Karpas-422 (cell line): ENCODE data around the gene ADAMTS9. TPM values are rescaled to one million over a fixed set of nuclear protein-coding genes. Genes with fewer than 3 reads are reported as not detected.

ENCODE experiments used
- DNase-seq: peaks from one replicate; pipeline ENCODE4 v3.0.0-alpha.2; 2015
- H2AFZ ChIP-seq: fragments of 200-600 bp; sonication (generic); 2 replicates; pipeline ENCODE4 v1.6.1; 2014; ENCODE audit warnings: antibody characterized with exemption, low read length, mixed read lengths
- H3K27ac ChIP-seq: fragments of 200-600 bp; sonication (generic); 2 replicates; pipeline ENCODE4 v1.5.1; 2014; ENCODE audit warnings: mild to moderate bottlenecking, low read length, moderate library complexity
- H3K27me3 ChIP-seq: fragments of 200-600 bp; sonication (generic); 2 replicates; pipeline ENCODE4 v1.6.1; 2014; ENCODE audit warnings: low read length, mixed read lengths
- H3K36me3 ChIP-seq: fragments of 200-600 bp; sonication (generic); 2 replicates; pipeline ENCODE4 v1.6.1; 2014; ENCODE audit warnings: low read length, mixed read lengths; ENCODE audit not compliant: insufficient read depth
- H3K4me1 ChIP-seq: fragments of 200-600 bp; sonication (generic); 2 replicates; pipeline ENCODE4 v1.6.1; 2014; ENCODE audit warnings: mild to moderate bottlenecking, low read length, mixed read lengths
- H3K4me2 ChIP-seq: fragments of 200-600 bp; sonication (generic); 2 replicates; pipeline ENCODE4 v1.6.1; 2014; ENCODE audit warnings: low read length, low read depth, mild to moderate bottlenecking; ENCODE audit not compliant: poor library complexity, severe bottlenecking
- H3K4me3 ChIP-seq: fragments of 200-600 bp; sonication (generic); 2 replicates; pipeline ENCODE4 v1.5.1; 2014; ENCODE audit warnings: mild to moderate bottlenecking, antibody characterized with exemption, low read length, mixed read lengths
- H3K79me2 ChIP-seq: fragments of 200-600 bp; sonication (generic); 2 replicates; pipeline ENCODE4 v1.6.1; 2014; ENCODE audit warnings: mild to moderate bottlenecking, low read length, mixed read lengths
- H3K9ac ChIP-seq: fragments of 200-600 bp; sonication (generic); 2 replicates; pipeline ENCODE4 v1.6.0; 2014; ENCODE audit warnings: low read length
- H3K9me2 ChIP-seq: fragments of 200-600 bp; sonication (generic), shearing (Covaris generic); replicated peaks from 2 replicates; pipeline ENCODE4 v1.6.0; 2014; ENCODE audit warnings: mild to moderate bottlenecking, low read length, moderate library complexity; ENCODE audit not compliant: insufficient read depth
- H3K9me3 ChIP-seq: fragments of 300-700, 200-600 bp; sonication (generic); 2 replicates; pipeline ENCODE4 v1.6.1; 2014; ENCODE audit warnings: low read length, mixed read lengths
- H4K20me1 ChIP-seq: fragments of 200-600 bp; sonication (generic); 2 replicates; pipeline ENCODE4 v1.6.1; 2014; ENCODE audit warnings: mild to moderate bottlenecking, antibody characterized with exemption, low read length, low read depth; ENCODE audit not compliant: insufficient read depth
- total RNA-seq: library from RNA; depleted of rRNA; stranded (reverse); fragments of >200 nt; shearing (Covaris generic); gene quantifications from 2 replicates; pipeline ENCODE4 v1.2.3, GENCODE V29; 2014; ENCODE audit warnings: low replicate concordance

Gene ADAMTS9
- total RNA-seq, 1 experiment from 2014 or later = not detected

DNA sequence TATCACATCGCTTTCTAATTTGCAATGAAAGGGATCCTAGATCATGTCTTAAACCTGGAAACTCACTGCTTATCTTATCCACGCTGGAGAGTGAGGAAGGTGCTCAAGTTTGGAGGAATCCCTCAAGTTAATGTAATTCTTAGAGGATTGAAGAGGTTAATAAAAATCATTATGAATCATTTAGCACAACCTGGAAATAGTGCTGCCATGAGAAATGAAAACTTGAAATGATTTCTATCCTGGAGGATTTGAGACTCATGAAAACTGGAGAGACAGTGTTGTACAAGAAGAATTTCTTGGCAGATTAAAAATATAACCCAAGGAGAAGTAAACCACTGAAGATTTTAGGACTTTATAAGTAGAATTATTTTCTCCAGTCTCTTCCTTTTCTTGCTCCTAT, 125.9 kb downstream of the ADAMTS9 start:
- Histone ChIP-seq H4K20me1 (no peaks in the 10 kb centered on the region), H3K4me1 (no peaks in the 10 kb centered on the region), H3K79me2 (no peaks in the 10 kb centered on the region), H2AFZ (no peak overlapping the region), H3K36me3 (no peaks in the 10 kb centered on the region), H3K9ac (no peak overlapping the region), H3K4me3 (no peak overlapping the region), H3K4me2 (no peak overlapping the region), H3K9me2 (no peaks in the 10 kb centered on the region), H3K27ac (no peak overlapping the region), H3K9me3 (no peaks in the 10 kb centered on the region), H3K27me3 (no peaks in the 10 kb centered on the region)
- DNase-seq = no peak

DNA sequence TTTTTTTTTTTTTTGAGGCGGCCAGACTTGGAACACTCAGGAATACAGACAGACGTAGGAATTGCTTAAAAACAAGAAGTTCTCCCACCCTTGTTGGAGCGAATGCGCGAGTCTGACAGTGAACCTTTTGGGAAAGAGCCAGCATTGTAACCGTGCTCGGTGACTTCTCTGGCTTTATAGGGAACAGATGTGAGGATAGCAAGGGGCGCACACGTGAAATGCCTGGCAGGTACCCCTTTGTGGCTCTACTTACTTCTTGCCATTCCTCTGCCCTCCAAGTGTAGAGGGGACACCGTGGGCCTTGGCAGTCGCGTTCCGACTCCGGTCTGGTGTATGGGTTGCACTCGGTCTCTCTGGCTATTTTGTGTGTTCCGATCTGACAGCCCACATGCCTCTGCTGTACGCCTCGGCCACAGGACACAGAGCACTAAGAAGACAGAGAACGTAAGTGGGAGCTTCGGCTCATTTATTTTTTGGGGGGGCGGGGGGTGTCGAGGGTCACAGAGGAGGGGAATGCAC, 126.4 kb downstream of the ADAMTS9 start:
- Histone ChIP-seq H3K36me3 (no peaks in the 10 kb centered on the region), H3K9me3 (no peaks in the 10 kb centered on the region), H3K27me3 (no peaks in the 10 kb centered on the region), H3K4me3 (no peak overlapping the region), H3K4me1 (no peaks in the 10 kb centered on the region), H4K20me1 (no peaks in the 10 kb centered on the region), H3K4me2 (no peak overlapping the region), H2AFZ (no peak overlapping the region), H3K9me2 (no peaks in the 10 kb centered on the region), H3K79me2 (no peaks in the 10 kb centered on the region), H3K9ac (no peak overlapping the region), H3K27ac (no peak overlapping the region)
- DNase-seq = no peak

DNA sequence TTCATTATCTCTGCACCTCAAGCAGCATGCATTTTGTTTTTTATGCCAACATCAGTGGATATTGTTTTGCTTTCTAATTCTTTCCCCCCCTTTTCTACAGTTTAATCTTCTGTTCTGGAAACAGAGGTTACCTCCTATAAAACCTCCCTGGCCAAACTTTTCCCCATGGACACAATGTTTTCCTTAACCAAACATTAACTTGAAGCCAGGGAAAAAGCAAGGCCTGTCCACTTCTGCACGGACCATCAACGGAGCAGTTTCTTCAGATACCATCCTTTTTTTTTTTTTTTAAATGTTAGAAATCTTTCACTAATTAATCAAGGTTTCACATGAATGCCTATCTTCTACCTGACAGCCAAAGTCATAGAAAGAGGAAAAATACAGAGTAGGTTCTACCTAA, 127.0 kb downstream of the ADAMTS9 start:
- Histone ChIP-seq H3K79me2 (no peaks in the 10 kb centered on the region), H3K9me3 (no peaks in the 10 kb centered on the region), H3K9ac (no peak overlapping the region), H3K4me3 (no peak overlapping the region), H4K20me1 (no peaks in the 10 kb centered on the region), H3K9me2 (no peaks in the 10 kb centered on the region), H2AFZ (no peak overlapping the region), H3K36me3 (no peaks in the 10 kb centered on the region), H3K27ac (no peak overlapping the region), H3K4me2 (no peak overlapping the region), H3K27me3 (no peaks in the 10 kb centered on the region), H3K4me1 (no peaks in the 10 kb centered on the region)
- DNase-seq = no peak

DNA sequence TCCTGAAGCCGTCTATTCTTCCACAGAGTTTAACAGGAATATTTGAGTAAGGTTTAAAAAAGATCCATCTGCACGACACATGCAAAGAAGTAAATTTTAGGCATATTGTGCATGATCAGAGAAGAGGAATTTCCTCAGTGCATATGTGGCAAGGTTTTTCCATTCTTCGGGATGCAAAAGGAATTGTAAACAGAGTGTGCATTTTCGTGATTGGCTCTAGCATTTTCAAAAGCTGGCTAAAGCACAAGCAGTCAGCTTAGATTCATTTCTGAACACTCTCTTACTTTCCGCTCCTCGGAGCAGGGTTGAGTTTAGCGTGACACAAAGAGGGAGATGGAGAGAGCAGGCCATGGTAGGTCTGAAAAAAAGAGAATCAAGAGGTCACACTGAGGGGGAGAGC, 128.2 kb downstream of the ADAMTS9 start:
- Histone ChIP-seq H3K4me2 (no peak overlapping the region), H3K4me1 (no peaks in the 10 kb centered on the region), H3K36me3 (no peaks in the 10 kb centered on the region), H3K9me3 (no peaks in the 10 kb centered on the region), H4K20me1 (no peaks in the 10 kb centered on the region), H2AFZ (no peak overlapping the region), H3K4me3 (no peak overlapping the region), H3K27me3 (no peaks in the 10 kb centered on the region), H3K9ac (no peak overlapping the region), H3K9me2 (no peaks in the 10 kb centered on the region), H3K79me2 (no peaks in the 10 kb centered on the region), H3K27ac (no peak overlapping the region)
- DNase-seq = no peak

DNA sequence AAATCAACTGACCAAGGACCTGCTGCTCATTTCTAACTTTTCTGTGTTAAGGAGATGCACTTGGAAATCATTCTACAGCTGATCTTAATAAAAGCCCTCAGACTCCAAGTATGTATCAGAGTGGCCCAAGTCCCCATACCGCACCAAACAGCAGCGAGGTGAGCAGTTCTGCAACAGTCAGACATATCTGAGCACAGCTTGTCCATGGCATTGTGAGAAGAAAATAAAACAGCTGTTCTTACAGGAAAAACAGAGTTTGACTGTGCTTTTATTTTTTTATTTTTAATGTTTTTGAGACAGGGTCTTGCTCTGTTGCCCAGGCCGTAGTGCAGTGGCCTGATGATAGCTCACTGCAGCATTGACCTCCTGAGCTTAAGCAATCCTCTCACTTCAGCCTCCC, 131.8 kb downstream of the ADAMTS9 start:
- H3K36me3 ChIP-seq = no peaks in the 10 kb centered on the region
- H3K4me1 ChIP-seq = no peaks in the 10 kb centered on the region
- H3K9me3 ChIP-seq = no peaks in the 10 kb centered on the region
- H2AFZ ChIP-seq = no peak overlapping the region
- H3K9me2 ChIP-seq = no peaks in the 10 kb centered on the region
- no peak overlapping the region for H3K4me2 ChIP-seq
- no peaks in the 10 kb centered on the region for H4K20me1 ChIP-seq
- no peak overlapping the region for H3K27ac ChIP-seq
- H3K79me2 ChIP-seq = no peaks in the 10 kb centered on the region
- no peak overlapping the region for H3K9ac ChIP-seq
- DNase-seq = no peak
- H3K4me3 ChIP-seq = no peak overlapping the region
- H3K27me3 ChIP-seq = no peaks in the 10 kb centered on the region

DNA sequence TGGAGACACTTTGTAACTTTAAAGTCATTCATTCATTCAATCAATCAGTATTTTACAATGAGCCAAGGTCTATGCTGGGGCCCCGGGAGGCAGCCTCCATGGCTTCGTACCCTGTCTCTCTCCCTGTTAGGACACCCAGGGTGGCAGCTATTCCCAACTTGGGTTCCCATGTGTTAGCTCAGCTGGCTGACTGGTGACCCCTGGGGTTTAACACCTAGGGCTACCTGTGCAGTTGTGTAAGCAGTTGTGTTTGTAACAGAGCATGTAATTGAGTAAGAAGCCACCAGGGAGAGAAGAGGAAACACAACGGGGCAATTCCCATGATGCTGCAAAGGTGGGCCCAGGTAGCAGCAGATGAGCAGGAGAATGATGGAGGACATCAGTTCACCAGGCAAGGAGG, 132.4 kb downstream of the ADAMTS9 start:
- H2AFZ ChIP-seq = no peak overlapping the region
- H3K4me3 ChIP-seq = no peak overlapping the region
- H3K9ac ChIP-seq = no peak overlapping the region
- no peaks in the 10 kb centered on the region for H3K9me3 ChIP-seq
- H3K79me2 ChIP-seq = no peaks in the 10 kb centered on the region
- H3K27me3 ChIP-seq = no peaks in the 10 kb centered on the region
- no peak for DNase-seq
- H3K9me2 ChIP-seq = no peaks in the 10 kb centered on the region
- no peaks in the 10 kb centered on the region for H3K36me3 ChIP-seq
- H3K4me2 ChIP-seq = no peak overlapping the region
- no peaks in the 10 kb centered on the region for H3K4me1 ChIP-seq
- H3K27ac ChIP-seq = no peak overlapping the region
- no peaks in the 10 kb centered on the region for H4K20me1 ChIP-seq

DNA sequence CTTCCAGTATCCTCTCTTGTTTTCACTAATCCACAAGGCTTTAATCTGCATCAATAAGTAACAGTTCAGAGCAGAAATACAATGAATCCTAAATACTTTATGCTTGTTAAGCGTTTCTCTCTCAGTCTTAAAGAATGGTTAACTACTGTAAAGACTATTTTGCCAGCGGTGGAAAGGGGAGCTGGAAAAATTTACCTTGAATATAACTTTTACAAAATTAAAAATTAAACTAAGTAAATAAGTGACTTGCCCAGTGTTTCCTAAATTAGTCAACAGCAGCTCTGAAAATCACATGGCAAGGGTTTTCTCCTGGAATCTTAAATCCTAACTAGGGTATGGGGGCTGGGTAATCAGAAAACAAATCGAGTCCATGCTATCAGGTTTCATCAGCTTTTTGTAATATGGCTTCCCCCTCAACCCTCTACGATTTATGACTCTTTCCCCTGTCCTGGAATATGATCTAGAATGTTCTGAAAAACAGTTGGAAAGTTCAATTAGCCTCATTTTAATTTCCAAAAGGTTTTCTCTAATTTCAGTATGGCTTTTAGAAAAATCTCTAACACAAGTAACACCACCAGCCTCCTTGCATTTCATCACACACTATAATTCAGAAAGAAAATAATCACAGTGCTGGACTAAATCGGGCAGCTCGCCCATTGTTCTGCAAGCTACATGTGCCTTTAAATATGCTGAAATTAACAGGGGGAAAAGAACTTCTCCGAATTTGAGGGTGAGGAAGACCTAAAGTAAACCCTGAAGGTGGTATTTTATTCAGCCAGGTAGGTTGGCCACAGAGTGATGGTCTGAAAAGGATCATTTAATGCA, 133.5 kb downstream of the ADAMTS9 start:
- H3K9me2 ChIP-seq = no peaks in the 10 kb centered on the region
- H3K9ac ChIP-seq = no peak overlapping the region
- no peak overlapping the region for H3K4me2 ChIP-seq
- H3K79me2 ChIP-seq = no peaks in the 10 kb centered on the region
- H4K20me1 ChIP-seq = no peaks in the 10 kb centered on the region
- H3K27ac ChIP-seq = no peak overlapping the region
- H2AFZ ChIP-seq = no peak overlapping the region
- no peaks in the 10 kb centered on the region for H3K9me3 ChIP-seq
- no peaks in the 10 kb centered on the region for H3K4me1 ChIP-seq
- H3K36me3 ChIP-seq = no peaks in the 10 kb centered on the region
- no peak overlapping the region for H3K4me3 ChIP-seq
- no peaks in the 10 kb centered on the region for H3K27me3 ChIP-seq
- no peak for DNase-seq

DNA sequence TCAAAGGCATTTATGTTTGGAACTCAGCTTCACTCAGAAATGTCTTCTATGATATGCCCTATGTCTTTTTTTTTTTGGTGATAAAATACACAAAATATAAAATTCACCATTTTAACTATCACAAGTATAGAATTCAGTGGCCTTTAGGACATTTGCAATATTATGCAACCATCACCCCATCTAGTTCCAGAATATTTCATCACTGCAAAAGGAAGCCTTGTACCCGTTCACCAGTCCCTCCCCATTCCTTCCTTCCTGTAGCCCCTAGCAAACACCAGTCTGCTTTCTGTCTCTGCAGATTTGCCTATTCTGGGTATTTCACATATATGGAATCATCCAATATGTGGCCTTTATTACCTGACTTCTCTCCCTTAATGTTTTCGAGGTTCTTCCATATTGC, 134.8 kb downstream of the ADAMTS9 start:
- H3K36me3 ChIP-seq = no peaks in the 10 kb centered on the region
- no peaks in the 10 kb centered on the region for H3K79me2 ChIP-seq
- no peaks in the 10 kb centered on the region for H3K27me3 ChIP-seq
- H4K20me1 ChIP-seq = no peaks in the 10 kb centered on the region
- H3K4me1 ChIP-seq = no peaks in the 10 kb centered on the region
- no peak overlapping the region for H2AFZ ChIP-seq
- H3K9me2 ChIP-seq = no peaks in the 10 kb centered on the region
- H3K9ac ChIP-seq = no peak overlapping the region
- H3K4me3 ChIP-seq = no peak overlapping the region
- H3K9me3 ChIP-seq = no peaks in the 10 kb centered on the region
- no peak overlapping the region for H3K27ac ChIP-seq
- DNase-seq = no peak
- no peak overlapping the region for H3K4me2 ChIP-seq
